HCEC 1CT (cell line): ENCODE results near the gene YLPM1.

ENCODE experiments used
- DNase-seq: peaks from one replicate; pipeline ENCODE4 v3.0.0-alpha.2; 2017

YLPM1 gene

DNA sequence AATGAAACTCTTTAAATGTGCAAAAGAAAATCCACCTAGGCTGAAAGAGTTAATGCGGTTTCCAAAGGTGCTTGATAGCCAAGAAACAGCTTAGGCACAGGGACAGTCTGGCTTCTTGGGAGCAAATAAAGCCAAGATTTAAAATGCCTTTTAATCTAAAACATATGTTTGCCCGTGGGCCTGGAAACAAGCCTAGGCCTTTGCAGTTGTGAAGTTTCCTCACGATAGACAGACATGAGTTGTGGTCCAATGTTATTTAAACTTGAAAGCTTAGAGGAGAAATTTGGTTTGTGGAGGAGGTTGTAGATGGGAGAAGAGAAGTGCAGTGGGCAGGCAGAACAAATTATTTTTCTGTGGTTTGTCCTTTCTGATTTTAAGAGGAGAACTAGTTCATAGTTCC is 83.1 kb downstream of the YLPM1 start:
- no peak for DNase-seq

- peak; percentile 70 for DNase-seq
Observed at GRCh38 chr14:74846968-74847665, 84.0 kb downstream of the YLPM1 start.

DNA sequence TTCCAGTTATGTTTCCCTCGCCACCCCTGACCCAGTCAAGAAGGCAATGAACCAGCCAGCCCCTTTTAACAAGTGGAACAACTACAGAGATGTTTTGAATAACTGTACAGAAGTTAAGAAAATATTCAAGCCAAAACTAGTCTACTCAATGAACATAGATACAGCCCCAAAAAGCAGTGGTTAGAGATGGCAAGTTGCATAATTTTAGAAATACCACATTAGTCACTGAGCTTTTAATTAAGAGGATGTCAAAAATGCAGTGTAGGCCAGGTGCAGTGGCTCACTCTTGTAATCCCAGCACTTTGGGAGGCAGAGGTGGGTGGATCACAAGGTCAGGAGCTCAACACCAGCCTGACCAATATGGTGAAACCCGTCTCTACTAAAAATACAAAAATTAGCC is 85.7 kb downstream of the YLPM1 start:
- peak; percentile 46 for DNase-seq

DNA sequence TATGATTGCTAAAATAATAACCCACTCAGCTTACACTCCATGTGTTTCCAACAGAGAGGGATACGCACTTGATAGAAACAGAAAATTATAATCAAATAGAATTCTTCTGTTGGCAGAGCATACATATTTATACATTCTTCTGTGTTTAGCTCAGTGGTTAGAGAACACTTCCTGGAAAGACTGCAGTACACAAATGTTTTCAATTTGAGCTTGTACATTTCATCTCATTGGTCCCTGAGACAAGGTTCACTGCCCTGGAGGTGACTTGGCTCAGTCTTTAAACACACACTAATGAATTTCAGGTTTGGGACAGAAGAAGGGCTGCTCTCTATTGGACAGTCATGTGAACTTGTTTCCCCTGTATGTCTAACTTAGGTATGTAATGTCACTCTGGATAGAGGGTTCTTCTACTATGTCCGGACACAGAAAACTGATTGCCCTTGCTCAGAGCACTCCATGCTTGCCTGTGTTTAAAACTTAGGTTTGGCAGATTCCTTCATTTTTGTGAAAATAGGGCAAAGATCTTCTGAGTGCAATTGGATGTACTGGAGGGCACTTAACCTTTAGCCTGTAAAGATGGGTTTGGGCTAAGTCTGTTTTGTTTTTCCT is 89.9 kb downstream of the YLPM1 start:
- peak; percentile 67 for DNase-seq

DNA sequence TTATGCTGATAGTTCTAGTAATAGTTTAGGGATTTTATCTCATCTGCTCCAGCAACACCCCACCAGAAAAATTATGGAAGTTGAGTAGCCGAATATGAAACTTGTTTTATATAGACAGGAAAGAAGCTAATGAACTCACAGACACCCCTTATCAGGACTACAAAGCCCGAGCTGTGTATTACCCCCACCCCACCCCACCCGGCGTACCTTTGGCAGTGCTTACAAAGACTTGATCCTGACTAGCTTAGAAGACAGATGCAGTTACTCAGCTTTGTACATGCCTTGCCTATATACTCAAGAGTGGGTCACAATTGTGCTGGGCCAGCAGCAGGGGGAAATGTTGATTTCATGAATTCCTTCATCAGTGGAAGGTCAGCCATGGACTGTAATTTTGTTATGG is 90.5 kb downstream of the YLPM1 start:
- no peak for DNase-seq

DNA sequence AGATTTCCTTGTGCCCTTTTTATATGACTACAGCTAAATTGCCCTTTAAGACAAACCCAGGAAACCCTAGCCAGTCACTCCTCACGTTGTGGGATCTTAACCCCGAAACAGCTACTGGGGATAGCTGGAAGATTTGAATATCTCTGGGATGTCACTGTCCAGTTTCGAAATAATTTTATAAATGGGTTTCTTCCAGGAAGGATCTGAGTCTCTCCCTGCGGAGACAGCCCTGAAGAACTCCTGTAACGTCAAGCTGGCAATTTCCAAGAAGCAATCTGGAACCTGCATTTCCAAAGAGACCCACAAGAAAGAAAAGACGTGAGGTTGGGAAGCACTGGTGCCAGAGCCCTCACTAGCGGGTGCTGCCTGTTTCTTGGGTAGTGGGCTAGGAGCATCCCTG is 91.9 kb downstream of the YLPM1 start:
- no peak for DNase-seq

GRCh38 chr14:74855945-74856344 is 92.8 kb downstream of the YLPM1 start:
- DNase-seq, result no peak

DNA sequence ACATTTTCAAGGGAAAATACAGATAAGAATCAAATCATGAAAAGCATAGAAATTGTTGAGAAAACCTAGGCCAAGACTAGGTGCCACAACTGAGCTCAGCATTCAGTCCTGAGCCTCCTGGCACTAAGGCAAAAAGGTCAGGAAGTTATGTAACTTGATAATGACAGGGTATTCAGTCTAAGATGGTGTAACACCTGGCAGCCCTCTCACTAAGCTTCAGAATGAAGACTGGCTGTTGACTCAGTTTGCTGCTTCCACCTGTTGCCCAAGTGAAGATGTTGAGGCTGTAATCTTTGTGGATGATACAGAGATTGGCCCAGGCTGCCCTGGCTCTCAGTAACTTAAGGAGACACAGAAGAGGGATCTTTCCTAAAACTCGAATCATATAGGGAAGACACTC is 93.2 kb downstream of the YLPM1 start:
- no peak for DNase-seq

DNA sequence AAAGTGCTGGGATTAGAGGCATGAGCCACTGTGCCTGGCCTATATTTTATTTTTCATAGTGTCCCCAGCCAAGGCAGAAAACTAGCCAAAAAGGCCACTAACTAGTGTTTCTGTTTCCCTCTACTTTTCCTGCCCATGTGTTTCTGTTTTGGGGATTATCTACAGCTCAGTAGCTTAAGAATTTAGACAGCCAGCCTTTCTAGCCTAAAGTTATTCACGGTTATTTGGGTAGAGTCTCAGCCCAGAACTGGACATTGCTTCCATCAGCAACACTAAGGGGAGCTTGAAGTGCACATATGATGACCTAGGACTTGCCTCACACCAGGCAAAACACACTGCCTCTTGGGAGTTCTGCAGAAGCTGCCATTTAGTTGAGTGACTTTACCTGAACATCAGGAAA is 94.9 kb downstream of the YLPM1 start:
- DNase-seq, result no peak

DNA sequence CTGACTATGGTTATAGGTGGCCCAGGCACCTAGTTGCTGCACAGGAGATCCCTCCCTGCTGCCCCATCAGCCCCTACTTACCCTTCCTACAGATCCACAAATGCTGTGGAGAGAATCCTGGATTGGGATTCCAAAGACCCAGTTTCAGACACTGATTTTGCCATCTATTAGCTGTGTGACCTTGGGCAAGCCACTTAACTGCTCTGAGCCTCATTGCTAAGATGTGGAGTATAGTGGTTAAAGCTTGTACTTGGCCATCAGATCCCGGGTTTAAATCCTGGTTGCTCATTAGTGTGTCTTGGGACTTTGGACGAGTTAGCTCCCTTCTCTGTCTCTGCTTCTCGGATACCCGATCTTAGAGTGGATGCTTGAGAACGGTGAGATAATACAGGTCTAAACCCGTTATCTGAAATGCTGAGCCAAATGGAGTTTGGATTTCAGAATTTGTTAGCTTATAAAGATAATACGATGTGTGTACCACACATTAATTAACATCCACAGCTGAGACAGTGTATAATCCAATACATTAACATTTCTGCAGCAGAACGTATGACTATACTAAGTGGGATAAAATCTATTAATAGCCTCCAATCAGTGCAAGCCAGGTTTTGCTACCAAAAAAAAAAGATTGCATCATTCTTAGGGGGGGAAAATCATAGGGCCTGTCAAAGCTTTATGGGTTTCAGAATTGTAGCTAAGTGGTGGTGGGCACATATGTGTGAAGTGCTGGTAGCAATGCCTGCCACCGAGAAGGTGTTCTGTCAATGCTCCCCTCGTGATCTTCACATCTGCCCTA is 96.8 kb downstream of the YLPM1 start:
- DNase-seq, result no peak

- DNase-seq, result peak; percentile 69
Observed at GRCh38 chr14:74860899-74861733, 98.0 kb downstream of the YLPM1 start.

DNA sequence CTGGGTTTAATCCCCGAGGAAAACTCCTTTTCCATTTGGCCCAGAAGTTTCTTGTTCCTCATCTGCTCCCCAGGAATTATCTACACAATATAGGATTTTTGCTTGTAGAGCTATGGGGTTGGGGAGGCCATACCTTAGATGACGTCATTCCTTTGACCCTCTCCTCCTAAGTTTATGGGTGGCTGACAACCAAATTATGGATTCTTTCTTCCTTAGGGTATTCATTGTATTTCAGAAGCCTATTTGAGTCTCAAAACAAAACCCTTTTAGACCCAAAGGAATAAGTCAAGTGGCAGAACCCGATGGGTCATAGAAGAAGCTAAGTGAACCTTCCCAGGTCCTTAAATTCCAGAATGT is 98.6 kb downstream of the YLPM1 start:
- no peak for DNase-seq

GRCh38 chr14:74863274-74863673 is 100.2 kb downstream of the YLPM1 start:
- no peak for DNase-seq

GRCh38 chr14:74864198-74864597 is 101.1 kb downstream of the YLPM1 start:
- DNase-seq, result no peak

GRCh38 chr14:74865156-74865555 is 102.0 kb downstream of the YLPM1 start:
- DNase-seq, result no peak

DNA sequence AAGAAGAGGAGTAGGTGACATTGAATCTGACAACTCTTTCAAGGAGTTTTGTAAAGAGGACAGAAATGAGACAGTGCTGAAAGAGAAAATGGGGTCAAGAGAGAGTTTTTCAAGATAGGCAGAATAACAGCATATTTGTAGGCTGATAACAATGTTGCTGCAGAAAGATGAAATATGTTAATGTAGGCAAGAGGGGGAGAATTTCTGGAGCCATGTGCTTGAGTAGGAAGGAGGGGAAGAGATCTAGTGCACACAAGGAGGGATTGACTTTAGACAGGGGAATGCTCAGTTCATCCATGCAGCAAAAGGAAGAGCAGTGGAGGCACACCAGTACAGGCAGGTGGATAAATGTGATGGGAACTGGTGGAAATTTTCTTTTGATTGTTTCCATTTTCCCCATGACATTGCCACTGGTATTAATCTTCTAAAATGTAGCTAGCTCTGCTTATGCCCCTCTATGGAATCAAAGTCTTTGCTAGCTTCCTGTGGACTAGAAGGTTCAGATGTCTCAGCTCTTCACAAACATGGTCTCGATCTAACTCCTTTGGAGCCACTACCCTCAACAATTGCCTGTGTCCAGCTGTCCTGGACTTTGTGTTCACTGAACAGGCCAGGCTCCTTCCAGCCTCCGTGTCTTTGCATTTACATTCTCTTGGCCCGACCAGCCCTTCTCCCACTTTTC is 103.7 kb downstream of the YLPM1 start:
- DNase-seq, result no peak

- no peak for DNase-seq
Observed at GRCh38 chr14:74867673-74868072, 104.6 kb downstream of the YLPM1 start.

DNA sequence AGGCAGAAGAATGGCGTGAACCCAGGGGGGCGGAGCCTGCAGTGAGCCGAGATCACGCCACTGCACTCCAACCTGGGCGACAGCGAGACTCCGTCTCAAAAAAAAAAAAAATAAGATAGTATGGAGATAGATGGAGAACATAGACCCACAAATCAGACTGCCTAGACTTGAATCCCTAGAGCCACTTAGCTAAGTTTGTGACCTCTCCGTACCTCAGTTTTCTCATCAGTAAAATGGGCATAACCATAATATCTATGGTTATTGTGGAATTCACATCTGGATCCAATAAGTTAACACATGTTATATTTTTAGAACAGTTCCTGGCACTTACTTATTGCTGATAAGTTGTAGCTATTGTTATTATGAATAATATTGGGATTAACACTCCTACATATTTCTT is 105.6 kb downstream of the YLPM1 start:
- no peak for DNase-seq

- DNase-seq, result no peak
Observed at GRCh38 chr14:74871819-74872218, 108.7 kb downstream of the YLPM1 start.

- no peak for DNase-seq
Observed at GRCh38 chr14:74875204-74875603, 112.1 kb downstream of the YLPM1 start.

DNA sequence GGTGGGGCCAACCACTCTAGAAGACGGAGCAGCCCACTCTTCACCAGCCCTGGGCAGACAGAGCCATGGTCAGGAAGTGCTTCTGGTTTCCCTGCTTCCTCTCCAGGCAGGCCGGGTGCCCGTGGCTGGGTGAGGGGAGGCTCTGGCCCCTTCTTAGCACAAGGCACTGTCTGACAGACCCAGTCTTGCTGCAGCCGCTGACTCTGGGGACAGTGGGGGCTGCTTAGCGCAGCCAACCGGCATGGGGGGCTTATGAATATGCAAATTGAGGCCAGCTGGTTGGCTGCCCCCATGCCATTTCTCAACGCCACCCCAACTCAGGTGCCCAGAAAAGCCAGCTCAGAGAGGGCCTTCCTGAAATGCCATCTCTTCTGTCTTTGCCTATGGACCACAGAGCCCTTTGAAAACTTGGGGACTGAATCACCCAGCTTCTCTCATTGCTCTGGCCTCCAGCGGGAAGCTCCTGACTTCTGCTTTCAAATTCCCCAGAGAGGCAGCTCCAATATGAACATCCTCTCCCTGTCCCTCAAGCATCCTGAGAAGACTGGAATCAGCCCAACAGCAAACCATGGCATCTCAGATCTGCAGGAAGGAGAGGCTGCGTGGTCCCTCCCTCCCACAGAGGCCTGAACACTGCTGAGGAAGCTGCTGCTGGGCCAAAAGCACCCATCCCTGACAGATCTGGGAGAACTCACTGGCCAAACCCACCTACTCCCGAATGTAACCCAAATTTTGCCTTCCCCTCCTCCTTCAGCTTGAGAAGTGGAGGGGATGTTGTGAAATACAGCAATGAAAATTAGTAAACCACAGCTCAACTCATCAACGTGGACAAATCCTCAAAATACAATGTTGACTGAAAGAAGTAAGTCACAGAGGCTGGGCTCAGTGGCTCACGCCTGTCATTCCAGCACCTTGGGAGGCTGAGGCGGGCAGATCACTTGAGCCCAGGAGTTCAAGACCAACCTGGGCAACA is 113.1 kb downstream of the YLPM1 start, which contains the start of gene PROX2:
Gene PROX2, minus strand, starts transcription at position 205 of the 973 bp plus-strand sequence. CDS start 12,311 bp downstream, outside the sequence.
- no peak for DNase-seq
